Stimulated activated CD4-positive, alpha-beta T cell treated with anti-CD3 and anti-CD28 coated beads, Interleukin-2, amount 100 ng/mL, for 24 hours (primary cell): ENCODE measurements around the gene GNS.

Source experiments
- DNase-seq, 2 donors: peaks; one replicate each; pipeline ENCODE4 v3.0.0-alpha.2; 2020

Gene GNS

DNA sequence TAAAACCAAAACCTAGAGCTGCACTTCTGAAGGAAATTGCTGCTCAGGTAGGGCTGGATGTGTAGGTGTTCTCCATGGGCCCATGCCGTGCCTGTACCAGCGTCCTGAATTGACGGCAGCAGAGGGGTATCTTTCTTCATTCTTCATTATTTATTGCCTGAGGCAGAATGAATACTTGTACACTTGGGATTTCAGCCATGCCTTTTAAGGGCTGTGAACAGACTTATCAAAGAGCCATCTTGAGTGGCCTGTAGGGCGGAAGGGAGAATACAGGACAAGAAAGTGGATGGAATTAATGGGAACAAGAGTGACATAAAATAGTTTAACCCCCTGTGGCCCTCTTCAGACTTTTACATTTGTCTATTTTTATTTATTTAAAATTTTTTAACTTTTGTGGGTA lies 87.5 kb downstream of the GNS start:
- DNase-seq, result no peak

DNA sequence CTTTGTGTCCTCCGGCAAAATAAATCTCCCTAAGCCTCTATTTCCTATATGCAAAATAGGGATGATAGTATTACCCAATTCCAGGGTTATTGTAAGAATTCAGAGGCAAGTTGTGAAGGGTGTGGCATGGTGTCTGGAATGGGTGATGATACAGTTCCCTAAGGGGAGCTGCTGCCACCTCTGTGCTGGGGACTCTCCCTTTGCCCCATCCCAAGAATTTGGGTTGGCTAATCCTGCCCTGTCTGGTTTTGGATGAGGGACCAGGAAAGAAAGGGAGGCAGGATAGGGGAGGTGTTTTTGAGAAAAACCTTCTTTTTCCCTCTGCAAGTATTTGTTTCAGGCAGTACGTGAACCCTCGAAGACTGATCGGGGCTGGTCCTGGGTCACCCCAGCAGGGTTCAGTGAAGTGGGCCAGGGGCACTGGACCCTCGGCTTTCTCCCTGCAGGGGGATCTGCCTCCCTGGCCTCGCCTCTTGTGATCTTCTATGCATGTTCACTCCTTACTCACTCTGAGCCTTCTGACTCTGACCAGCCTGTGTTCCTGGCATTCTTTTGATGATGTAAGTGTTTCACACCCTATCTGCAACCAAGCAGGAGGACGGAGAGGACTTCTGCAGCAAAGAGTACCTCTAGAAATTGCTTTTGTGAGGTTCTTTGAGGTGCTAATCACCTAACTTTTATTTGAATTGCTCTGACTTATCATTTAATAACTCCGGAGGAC lies 88.1 kb downstream of the GNS start:
- peak in 1 of 2 donors; percentile 38 for DNase-seq

DNA sequence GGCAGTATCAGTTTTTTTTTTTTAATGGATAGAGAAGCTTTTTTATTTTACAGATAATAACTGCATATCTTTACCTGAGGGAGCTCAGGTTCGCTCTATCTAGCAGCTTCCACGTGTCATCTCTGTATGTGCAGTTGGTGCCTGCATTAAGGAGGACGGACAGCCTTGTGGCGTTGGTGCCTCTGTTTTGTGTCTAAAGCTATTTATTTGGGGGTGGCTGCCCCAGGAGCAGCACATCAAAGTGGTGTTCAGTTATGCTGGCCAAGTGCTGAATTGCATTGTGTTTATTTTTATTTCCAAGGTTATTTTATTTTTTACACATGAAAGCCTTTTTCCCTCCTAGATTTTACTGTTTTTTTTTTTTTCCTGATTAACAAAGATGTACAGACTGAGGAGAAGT lies 89.2 kb downstream of the GNS start:
- no peak for DNase-seq

DNA sequence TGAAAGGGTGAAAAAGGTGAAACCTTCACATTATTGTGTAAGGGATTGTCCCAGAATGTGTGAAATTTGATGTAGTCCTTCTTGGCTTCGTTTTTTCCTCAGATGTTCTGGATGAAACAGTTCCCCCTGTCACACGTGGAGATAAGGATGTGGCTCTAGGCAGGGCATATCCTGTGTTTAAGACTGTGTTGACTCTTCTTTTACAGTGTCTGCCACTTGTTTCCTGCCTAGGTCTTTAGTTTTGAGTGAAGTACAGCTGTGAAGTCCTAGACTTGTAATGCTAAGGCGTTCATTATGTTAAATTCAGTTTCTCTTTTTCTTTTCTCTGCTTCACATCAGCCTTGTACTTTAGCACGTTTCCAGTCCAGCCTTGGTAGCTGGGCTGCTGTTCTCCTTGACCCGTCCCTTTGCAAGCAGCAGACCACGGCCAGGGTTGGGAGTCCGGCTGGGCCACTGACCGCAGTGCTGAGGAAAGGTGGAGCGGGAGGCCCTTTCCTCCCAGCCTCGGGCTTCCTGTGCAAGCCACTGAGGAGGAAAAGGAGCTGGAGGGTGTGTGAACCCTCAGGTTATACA lies 89.8 kb downstream of the GNS start:
- DNase-seq, result peak in 1 of 2 donors; percentile 42

DNA sequence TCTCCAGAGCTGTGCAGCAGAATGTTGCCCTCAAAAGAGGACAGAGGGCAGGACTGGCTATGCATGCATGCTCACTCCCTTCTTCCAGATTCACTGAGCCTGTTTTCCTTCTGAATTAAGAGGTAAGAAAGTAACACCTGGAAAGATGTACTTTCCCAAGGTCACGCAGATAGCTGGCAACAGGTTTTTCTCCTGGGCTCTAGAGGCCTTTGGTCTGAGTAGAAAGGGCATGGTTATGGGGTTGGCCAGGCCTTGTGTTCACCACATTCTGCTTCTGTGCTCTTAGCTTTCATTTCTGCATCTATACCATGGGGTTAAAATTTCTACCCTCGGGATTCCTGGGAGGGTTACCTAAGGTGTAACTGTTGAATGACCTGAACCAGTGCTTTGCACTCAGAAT lies 91.4 kb downstream of the GNS start:
- DNase-seq, result no peak

DNA sequence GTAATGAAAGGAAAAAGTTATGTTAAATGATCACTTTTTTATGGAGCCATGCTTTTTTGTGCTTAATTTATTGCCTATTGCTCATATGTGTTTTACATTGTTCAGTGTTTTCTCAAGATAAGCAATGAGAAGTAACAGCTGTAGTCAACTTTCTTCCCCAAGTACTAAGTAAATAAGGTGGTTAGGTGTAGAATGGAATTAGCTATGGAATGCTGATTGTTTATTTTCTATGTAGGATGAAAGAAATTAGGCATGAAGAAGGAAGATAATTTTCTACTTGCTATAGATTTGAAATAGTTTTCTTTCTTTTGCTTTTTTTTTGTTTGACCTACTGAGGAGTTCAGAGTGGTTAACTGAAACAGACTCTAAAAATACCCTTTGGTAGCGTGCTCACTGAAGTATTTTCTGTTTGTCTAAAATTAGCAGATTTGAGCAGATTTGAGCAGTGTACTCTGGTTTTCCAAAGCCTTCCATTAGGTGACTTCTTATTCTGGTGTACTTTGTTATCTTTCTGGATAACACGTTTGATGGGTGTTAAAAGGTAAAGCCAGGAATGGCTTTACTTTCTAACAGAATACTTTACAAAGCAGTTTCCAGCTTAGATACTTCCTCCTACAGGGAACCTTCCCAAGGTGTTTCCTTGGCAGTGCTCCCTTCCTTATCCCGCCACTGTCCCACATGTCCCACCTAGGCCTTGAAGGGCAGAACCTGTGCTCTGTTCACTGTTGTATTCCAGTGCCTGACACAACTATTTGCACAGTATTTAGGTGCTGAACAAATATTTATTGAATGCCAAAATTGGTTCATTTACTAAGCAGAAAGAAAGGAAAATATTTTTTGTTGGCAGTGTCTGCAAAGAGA lies 92.9 kb downstream of the GNS start:
- DNase-seq, result no peak

DNA sequence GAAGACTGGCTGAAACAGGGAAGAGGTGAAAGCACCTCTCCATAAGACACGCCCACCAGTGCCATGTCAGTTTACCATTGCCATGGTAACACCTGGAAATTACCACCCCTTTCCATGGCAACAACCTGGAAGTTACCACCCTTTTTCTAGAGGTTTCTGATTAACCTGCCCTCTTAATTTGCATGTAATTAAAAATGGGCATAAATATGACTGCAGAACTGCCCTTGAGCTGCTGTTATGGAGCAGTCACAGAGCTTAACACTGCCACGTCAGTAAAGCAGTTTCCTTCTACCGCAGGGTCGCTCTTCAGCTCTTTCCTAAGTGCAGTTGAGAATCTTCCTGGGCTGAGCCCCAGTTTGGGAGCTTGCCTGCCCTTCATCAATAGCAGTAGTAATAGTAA lies 93.7 kb downstream of the GNS start:
- peak in 1 of 2 donors; percentile 44 for DNase-seq
